GM19238 (cell line): Measurements from ENCODE around the gene ABR.
"Not testable (repeated sequence)": the region's sequence is repeated elsewhere in the genome, so short reads cannot be mapped to it uniquely, and the experiment has no call there.

Source experiments
- DNase-seq: peaks from one replicate; pipeline ENCODE4 v3.0.0; 2011; ENCODE audit warnings: low spot score; ENCODE audit not compliant: insufficient read length

ABR gene

DNA sequence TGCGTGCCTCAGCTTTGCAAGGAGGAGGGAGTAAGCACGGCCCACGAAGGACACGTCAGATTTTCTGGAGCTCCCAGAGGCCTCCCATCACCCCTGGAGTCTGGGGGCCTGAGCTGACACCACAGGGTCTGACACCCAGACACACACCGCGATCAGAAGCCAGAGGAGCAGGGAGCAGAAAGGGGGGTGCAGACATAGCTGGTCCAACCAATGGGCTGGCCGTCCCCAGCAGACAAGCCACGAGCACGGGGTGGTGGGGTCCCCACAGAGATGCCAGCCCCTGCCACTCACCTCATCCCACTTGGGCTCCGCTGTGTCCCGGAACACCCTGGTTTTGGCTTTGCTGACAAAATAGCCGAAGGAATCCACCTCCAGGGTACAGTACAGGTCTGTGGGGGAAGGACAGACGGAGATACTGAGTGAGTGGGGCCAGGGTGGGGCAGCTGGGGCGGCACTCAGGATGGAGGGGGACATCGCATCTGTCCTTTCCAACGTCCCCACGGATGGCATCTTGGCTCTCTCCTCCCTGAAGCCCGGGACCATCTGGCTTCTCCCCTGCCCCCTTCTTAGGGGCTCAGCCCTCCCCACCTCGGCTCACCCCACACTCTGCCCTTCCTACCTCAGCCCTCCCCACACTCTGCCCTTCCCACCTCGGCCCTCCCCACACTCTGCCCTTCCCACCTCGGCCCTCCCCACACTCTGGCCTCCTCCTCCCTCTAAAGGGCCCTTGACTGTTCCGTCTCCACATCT lies 129.4 kb downstream of the ABR start:
- no peak for DNase-seq

DNA sequence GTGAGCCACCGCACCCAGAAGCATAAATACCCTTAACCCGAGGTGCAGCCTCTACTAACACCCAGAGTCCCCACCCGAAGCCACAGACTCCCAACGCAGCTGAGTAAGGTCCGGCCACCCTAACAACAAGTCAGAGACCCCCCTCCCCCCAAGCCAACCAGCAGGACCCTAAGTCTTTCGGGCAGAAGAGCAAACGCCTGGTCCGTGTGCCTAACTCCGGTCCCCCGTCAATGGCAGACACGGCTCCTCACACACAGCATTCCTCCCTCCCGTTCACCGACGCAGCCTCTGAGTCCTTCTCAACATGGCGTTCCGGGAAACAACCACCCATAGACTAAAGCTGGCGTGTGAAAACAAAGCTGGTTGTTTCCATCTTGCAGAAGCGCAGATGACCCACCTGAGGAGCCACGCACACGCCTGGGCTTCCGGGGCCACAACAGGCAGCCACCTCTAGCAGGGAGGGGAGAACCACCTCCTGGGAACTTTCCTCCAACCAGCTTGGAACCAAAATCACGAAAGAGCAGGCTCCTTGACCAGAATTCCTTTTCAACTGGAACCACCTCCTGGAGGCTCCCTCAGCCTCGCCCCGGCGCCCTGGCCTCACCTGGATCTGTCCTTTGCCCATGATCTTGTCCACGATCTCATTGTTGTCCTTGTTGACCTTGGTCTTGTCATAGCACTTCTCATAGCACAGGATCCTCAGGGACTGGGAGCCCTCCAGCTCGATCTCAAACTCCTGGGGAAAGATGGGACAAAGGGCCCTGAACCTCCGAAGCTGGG lies 130.1 kb downstream of the ABR start:
- DNase-seq: no peak

DNA sequence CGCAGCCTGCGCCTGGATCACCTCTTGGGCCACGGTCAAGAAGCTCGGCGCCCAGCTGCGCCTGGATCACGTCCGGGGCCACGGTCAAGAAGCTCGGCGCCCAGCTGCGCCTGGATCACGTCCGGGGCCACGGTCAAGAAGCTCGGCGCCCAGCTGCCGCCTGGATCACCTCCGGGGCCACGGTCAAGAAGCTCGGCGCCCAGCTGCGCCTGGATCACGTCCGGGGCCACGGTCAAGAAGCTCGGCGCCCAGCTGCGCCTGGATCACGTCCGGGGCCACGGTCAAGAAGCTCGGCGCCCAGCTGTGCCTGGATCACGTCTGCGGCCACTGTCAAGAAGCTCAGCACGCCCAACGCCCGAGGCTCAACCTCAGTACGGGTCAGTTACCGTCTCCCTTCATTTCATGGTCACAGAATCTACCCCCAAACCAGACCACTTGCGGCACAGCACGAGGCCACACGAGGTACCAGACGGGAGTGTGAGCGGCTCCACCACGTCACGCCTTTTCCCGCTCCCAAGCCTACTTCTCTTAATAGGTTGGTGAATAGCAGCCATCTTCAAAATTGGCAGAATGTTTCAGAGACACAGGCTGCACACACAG lies 131.2 kb downstream of the ABR start:
- DNase-seq: not testable (repeated sequence)

DNA sequence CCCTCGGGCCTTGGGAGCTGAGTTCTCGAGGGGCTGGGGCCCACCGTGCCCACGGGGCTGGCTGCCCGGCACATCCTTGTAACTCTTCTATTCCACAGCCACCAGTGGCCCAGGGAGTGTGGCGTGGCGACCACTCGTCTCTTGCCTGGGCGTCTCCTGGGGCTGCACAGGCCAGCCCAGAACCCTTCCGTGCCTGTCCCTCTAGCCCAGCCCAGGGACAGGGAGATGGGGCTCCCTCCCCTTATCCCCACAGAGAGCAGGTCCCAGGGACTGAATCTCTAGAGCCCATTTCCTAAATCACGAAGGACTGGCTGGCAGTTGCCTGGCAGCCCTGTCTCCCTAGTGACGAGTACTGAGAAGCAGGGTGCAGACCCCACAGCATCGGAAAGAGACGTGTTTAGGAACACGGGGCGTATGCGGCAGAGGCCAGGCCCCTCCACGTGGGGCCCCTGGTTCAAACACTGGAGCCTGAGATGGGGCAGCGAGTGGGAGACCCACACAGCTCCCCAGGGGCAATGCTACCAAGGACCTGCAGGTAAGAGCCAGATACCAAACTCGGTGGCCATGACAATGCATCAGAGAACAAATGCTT lies 131.8 kb downstream of the ABR start:
- no peak for DNase-seq

DNA sequence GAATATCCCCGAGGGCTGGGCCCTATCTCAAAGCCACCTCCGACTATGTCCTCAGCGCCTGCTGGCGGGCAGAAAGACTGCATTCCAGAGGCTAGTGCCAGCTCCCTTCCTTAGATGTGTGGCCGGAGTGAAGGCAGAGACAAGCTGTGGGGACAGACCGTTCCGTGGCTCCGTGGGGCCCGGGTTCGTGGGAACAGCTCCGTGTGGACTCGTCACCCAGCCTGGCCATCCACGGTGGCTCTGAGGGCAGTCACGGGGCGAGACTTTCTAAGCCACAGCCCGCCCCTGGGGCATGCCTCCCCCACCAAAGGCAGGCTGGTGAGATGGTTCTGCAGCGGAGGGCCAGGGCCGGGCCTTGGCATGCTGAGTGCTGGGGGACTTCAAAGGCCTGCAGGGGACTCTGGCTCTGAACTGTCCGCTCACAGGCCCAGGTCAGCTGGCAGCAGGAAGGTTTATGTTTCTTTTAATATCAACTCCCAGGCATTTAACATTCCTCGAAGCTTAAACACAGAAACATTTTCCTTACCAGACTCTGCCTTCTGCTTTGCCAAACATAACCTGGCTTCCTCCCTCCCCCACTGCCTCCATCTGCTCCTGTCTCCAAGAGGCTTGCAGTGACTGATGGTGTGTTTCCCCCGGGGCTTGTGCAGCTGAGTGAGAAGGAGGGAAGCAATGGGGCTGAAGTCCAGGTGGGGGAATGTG lies 132.5 kb downstream of the ABR start:
- DNase-seq: no peak

DNA sequence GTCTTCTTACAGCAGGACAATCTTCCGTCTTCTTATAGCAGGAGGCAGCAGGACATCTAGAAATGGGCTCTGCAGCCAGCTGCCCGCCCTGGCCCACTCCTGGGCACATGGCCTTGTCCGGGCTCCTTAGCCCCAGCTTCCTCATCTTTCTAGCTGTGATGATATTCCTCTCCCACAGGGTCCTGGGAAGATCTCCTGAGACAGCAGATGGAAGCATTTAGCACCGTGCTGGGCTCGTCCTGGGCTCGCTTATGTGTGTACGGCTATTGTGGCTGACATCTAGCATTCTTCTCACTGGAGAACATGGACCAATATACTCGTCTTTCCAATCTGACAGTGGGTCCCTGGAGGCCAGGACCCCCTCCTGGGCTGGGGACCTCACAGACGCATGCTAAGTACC lies 134.3 kb downstream of the ABR start:
- DNase-seq: no peak

DNA sequence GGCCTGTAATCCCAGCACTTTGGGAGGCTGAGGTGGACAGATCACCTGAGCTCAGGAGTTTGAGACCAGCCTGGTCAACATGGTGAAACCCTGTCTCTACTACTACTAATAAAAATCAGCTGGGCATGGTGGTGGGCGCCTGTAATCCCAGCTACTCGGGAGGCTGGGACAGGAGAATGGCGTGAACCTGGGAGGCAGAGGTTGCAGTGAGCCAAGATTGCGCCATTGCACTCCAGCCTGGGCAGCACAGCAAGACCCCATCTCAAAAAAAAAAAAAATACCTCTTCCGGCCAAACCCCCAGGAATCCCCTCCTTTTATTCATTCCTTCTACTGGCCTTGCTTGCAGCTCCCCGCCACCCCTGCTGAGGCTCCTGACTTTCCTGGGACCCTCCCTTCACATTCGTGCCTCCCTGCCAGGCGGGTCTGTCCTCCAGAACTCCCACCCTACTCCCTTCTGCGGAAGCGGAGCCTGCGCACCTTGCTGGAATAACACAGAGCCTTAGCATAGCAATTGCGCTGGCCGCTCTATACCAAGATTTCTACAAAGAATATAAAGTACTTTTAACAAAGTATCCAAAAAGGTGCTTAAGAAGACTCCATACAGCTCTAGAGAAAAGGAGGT lies 135.3 kb downstream of the ABR start:
- DNase-seq: not testable (repeated sequence)

DNA sequence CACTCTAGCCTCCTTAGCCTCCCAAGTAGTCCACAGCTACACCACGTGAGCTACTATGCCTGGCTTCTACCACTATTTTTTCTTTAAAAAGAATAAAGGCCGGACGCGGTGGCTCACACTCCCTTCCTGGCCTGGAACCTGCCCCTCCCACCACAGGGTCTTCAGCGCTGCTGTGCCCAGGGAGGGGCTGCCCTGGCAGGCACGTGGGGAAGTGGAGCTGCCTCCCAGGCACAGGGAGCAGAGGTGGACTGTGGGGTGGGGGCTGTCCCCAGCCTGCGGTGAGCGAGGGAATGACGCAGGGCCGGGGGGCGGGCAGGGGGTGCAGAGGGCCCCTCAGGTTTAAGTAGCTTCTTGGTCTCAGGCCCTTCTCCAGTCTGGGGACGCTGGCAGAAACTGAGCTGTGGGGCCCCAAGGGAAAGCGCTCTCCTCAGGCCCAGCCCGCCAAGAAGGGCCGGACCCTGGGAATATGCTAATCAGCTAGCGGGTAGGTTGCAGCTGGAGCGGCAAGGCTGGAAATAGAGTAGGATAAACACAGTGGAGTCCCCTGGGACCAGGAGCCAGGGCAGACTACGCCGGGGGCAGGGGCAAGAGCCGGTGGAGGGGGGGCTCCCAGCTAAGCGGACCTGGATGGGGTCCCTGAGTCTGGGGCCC lies 136.1 kb downstream of the ABR start:
- DNase-seq: no peak

DNA sequence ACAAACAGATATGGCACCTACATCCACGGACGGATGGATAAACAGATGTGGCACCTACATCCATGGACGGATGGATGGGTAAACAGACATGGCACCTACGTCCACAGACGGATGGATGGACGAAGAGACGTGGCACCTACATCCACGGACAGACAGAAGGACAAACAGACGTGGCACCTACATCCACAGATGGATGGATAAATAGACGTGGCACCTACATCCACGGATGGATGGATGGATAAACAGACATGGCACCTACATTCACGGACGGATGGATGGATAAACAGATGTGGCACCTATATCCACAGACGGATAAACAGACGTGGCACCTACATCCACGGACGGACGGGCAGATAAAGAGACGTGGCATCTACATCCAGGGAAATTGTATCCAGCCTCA lies 137.3 kb downstream of the ABR start:
- DNase-seq: no peak

DNA sequence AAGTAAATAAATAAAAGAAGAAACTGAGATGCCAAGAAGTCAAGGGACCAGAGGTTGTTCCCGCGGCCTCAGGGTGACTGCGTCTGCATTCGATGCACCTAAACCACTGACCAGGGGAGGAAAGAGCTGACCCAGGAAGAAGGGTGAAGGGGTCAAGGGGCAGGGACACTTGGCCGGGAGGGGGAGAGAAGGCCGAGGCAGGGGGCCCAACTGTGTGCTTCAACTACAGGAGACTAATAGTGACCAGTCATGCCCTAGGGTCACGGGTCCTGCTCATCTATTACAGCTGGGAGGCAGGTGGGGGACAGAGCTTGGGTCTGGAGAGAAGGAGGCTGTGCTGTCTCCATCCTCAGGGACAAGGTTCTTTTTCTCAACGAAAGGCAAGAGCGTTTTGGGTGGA lies 138.0 kb downstream of the ABR start:
- no peak for DNase-seq

DNA sequence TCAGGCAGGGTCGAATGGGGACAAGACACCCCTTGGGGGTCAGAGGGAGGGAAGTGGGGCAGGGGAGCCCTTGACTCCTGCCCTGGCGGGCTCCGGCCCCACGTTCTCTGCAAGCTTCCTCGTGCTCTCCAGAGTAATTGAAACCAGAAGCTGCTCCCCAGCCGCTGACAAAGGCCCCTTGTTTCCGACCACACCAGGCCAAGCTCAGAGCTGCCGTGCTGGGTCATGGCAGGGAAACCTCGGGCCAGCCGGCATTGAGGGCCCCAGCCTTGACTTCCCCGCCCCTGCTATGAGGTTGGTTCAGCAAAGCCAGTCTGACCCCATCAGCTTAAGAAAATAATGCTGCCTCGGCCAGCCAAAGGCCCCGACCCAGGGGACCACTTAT lies 139.6 kb downstream of the ABR start:
- no peak for DNase-seq

DNA sequence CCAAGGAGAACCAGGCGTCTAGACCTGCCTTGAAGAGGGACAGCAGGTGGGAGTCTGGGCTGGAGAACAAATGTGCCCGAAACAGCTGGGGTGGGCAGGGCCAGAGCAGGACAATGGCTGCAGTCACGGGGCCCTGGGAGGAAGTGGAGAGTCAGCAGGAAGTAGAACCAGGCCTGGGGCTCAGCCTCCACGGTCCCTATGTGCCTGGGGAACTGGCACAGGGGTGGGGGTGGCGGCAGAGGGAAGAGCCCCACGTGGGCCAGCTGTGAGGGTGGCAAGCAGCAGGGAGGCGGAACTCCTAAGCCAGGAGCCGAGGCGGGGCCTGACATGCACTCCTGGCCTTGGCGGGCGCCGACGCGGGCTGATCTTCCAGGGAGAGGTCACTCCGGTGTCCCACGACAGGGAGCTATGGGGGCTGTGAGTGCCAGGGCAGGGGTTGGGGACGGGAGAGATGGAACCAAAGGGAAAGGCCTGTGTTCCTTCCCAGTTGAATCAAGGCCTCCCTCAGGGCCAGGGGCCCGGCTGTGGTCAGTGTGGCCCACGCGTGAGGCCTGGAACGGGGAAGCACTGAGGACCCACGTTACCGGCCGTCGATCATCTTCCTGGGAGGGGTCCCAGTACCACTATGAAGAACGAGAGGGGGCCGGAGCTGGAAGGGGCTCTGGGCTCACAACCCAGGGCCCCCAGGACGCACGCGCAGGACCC lies 140.1 kb downstream of the ABR start:
- no peak for DNase-seq

DNA sequence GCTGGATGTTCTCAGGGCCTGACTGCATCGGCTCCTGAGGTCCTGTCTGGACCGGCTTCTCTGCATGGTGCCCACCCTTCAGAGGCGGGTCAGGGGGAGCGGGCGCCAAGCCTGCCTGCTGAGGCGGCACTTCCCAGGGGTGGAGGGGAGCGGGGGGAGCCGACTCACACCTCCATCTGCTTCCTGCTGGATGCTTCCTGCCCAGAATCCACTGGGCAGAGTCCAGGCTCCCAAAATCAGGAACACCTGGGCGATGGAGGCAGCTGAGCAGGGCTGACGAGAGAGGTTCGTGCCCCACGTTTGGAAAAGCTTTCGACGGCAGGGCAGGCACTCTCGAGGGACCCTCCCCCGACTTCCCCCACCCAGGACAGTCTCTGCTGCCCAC lies 140.7 kb downstream of the ABR start:
- no peak for DNase-seq

DNA sequence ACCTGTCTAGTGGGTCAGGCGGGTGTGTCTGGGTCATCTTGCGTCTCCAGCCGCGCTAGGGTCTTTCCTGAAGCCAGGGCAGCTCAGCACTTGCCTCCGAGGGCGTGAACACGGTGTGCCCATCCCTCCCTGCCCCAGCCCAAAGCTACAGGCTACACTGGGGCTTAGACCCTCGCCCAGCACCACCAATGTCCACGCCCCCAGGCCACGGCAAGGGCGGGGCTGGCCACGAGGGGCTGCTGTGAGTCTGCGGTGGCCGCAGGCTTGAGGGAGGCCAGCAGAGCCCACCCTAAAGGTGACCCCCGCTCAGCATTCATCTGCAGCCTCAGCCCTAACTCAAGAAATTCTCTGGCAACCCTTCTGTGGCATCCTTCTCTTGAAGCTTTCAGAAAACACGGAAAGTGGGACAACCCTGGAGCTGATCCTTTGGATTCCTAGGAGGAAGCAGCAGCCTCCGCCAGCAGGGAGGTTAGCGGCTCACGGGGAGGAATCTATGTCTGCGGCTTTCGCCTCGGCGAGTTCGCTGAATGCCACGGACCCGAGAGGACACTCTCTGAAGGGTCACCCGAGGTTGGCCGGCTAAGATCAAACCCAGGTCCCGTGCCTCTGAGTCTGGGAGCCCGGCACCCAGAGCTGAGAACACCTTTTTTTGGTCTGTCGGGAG lies 141.2 kb downstream of the ABR start:
- DNase-seq: no peak

DNA sequence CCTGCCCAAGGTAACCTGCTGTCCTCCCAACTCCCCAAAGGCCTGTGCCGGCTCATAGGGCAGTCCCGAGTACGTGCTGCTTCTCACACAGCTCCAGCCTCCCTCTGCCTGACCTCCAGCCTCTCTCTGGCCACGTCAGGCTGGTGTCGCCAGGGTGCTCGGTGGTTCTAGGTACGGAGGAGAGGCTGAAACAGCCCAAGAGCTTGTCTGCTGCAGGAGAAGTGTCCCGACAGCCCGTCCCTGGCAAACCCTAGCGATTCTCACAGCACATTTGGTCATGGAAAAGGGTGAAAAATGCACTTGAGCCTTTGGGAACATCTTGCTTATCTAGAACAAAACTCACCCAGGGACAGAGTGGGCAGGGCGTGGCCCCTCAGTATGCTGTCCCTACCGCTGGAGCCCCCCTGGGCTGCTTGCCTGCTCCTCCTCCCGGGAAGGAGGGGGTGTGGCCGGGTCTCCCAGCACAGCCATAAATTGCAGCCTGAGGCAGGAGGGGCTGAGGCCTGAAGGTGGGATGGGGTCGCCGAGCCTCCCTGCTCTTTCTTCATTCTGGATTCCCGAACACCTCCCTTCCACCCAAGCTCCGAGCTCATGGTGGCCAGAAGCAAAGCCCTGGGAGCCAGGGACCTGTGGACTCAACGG lies 142.4 kb downstream of the ABR start:
- no peak for DNase-seq

DNA sequence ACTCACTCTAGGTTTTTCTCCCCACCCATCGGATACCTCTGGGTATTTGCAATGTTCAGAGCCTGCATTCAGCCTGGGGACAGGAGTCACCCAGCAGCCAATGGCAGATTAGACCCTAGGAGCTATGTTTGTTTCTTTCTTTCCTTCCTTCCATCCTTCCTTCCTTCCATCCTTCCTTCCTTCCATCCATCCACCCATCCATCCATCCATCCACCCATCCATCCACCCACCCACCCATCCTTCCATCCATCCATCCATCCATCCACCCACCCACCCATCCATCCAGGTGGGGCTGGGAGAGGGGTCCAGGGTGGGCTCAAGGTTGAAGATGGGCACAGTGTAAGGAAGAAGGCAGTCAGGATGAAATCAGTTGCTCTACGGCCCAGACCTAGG lies 142.9 kb downstream of the ABR start:
- DNase-seq: no peak

DNA sequence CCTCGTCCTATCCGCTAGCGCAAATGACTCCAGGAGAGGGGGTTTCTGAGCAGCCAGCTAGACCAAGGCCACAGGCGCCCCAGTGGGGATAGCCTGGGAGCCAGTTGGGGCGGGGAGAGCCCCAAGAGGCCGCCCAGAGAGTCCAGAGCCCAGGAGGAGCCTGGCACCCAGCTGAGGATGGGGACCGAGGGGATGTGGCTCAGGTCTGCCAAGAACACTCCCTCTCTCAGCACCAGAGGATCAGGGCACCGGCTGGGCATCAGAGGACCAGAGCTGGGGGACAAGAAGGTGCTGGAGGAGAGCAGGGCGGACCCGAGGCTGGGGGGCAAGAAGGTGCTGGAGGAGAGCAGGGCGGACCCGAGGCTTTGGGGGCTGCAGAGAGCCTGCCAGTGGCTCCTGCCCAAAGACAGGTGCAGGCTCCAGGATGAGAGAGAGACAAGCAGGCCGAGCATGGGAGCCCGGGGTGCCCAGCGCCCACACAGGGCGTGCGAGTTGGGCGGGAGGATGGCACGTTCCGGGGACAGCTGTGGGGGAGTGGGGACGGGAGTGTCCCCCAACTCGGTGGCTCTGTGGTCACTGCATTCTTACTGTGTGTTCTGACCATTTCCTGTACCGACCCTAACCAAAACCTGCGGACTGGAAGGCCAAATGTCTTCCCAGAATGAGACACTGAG lies 143.5 kb downstream of the ABR start:
- no peak for DNase-seq

DNA sequence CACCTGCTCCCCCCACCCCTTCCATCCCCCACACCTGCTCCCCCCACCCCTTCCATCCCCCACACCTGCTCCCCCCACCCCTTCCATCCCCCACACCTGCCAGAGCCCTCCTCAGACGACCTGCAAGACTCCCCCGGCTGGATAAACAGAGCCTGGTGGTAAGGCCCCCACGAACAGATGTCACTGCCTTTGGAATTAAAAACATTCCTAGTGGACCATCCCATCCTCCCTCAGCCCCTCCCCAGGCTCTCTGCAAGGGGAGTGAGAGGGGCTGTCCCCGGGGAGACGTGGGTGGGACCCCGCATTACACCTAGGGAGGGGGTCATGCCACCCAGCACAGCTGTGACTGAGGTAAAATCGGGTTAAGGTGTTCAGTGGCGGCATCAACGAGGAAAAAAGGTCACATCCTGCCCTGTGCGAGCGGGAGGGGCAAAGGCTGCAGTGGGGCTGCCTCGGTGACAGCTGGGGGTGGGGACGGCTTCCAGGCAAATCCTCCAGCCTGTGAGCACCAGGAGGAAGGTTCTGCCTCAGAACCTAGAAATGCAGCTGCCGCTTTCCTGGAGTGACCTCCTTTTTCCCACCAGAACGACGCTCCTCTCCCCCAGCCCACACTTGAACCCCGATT lies 144.1 kb downstream of the ABR start:
- no peak for DNase-seq
